Calu3 (cell line): ENCODE measurements around the gene COA5. TPM values are rescaled to one million over a fixed set of nuclear protein-coding genes. Genes with fewer than 3 reads are reported as not detected.

Experiments used
- BruUV-seq: library from RNA; stranded (reverse); fragments of 400-500 nt; replicated peaks from 2 replicates; lab custom pipeline; 2021; lab: Mats Ljungman, UMichigan
- CTCF ChIA-PET: fragments of 300-600 bp; sonication (Branson Sonifier 250); formaldehyde crosslinking; loops from one replicate; lab custom pipeline; 2022; ENCODE audit warnings: antibody characterized with exemption; lab: Charles Lee
- DNase-seq: peaks from one replicate; pipeline ENCODE4 v3.0.0; 2022
- H3K27ac Mint-ChIP-seq: one replicate; pipeline ENCODE4 v1.8.0; 2022; ENCODE audit warnings: mixed read lengths; ENCODE audit not compliant: unreplicated experiment
- H3K27me3 Mint-ChIP-seq: one replicate; pipeline ENCODE4 v1.8.0; 2022; ENCODE audit warnings: mixed read lengths; ENCODE audit not compliant: unreplicated experiment
- H3K36me3 Mint-ChIP-seq: one replicate; pipeline ENCODE4 v1.8.0; 2022; ENCODE audit warnings: mild to moderate bottlenecking, moderate library complexity, mixed read lengths; ENCODE audit not compliant: insufficient read depth, unreplicated experiment
- H3K4me1 Mint-ChIP-seq: one replicate; pipeline ENCODE4 v1.8.0; 2022; ENCODE audit warnings: mild to moderate bottlenecking, low read depth, mixed read lengths; ENCODE audit not compliant: unreplicated experiment
- H3K4me3 Mint-ChIP-seq: one replicate; pipeline ENCODE4 v1.8.0; 2022; ENCODE audit warnings: mild to moderate bottlenecking, low read depth, moderate library complexity, mixed read lengths; ENCODE audit not compliant: unreplicated experiment
- H3K9me3 Mint-ChIP-seq: one replicate; pipeline ENCODE4 v1.8.0; 2022; ENCODE audit warnings: low read depth, mixed read lengths; ENCODE audit not compliant: unreplicated experiment
- intact Hi-C: fragments of 100-400 bp; cut with micrococcal nuclease; formaldehyde crosslinking; loops from one replicate; pipeline ENCODE4 v1.10.0; 2022; ENCODE audit not compliant: unreplicated experiment
- total RNA-seq: library from RNA; stranded (reverse); gene quantifications from 2 replicates; pipeline ENCODE4 v1.2.3, GENCODE V29; 2022
- TF ChIP-seq, protein P1 (sequence below): fragments of 200-600 bp; IDR thresholded peaks from one replicate; pipeline ENCODE4 v1.8.0; 2022; ENCODE audit warnings: antibody characterized with exemption; ENCODE audit not compliant: unreplicated experiment

Gene COA5
- total RNA-seq, 1 experiment from 2014 or later, result 24.9 TPM

DNA sequence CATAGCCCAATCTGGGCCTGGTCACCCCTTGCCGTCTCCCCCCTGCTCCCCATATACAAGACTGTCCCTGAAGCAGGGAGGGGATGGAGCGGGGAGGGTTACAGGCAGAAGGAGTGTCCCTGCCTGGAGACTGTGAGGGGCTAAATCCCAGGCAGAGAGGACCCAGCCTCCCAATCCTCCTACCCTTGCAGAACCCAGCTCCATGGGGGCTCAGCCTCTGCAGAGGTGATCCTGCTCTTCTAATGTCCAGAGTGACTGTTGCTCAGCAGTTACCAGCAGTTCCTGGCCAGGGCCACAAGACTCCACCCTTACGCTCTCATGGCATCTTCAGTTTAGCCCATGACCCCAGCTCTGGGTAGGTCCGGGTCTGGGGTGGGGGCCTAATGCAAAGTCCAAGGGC lies 58.1 kb downstream of the COA5 start:
- Mint-ChIP-seq H3K4me1 (no peaks in the 10 kb centered on the region), H3K9me3 (no peaks in the 10 kb centered on the region), H3K27me3 (no peaks in the 10 kb centered on the region), H3K36me3 (no peaks in the 10 kb centered on the region), H3K4me3 (no peak overlapping the region), H3K27ac (no peak overlapping the region)
- intact Hi-C loops, result no loop called here
- CTCF ChIA-PET, result interaction anchor here (0.6 kb wide), 1 partner anchor 30 kb away, joined by 3 read pairs; no protein-coding TSS in a partner anchor
- BruUV-seq, result no TSS peak
- no peak for DNase-seq
- TF ChIP-seq, protein P1, sequence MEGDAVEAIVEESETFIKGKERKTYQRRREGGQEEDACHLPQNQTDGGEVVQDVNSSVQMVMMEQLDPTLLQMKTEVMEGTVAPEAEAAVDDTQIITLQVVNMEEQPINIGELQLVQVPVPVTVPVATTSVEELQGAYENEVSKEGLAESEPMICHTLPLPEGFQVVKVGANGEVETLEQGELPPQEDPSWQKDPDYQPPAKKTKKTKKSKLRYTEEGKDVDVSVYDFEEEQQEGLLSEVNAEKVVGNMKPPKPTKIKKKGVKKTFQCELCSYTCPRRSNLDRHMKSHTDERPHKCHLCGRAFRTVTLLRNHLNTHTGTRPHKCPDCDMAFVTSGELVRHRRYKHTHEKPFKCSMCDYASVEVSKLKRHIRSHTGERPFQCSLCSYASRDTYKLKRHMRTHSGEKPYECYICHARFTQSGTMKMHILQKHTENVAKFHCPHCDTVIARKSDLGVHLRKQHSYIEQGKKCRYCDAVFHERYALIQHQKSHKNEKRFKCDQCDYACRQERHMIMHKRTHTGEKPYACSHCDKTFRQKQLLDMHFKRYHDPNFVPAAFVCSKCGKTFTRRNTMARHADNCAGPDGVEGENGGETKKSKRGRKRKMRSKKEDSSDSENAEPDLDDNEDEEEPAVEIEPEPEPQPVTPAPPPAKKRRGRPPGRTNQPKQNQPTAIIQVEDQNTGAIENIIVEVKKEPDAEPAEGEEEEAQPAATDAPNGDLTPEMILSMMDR, result no peak

Other genes with a start within 250 kb of the COA5 start
- gene INPP4A, start 163.7 kb downstream of the COA5 start, total RNA-seq, result 26.7 and 28.2 TPM in 2 replicates
- gene UNC50, start 77 bp upstream of the COA5 start, total RNA-seq, result 30.5 and 33.0 TPM in 2 replicates
- 21.8 and 23.0 TPM in 2 replicates for gene MGAT4A, start 122.6 kb upstream of the COA5 start, total RNA-seq